NCI-H524 treated with DMSO at 0.1 percent for 48 hours (cell line): ENCODE data around the gene MRPS10.
"Not testable (repeated sequence)": the region's sequence is repeated elsewhere in the genome, so short reads cannot be mapped to it uniquely, and the experiment has no call there.

ENCODE experiments used
- DNase-seq: peaks from one replicate; lab custom pipeline; 2025; lab: John Stamatoyannopoulos, UW

MRPS10 gene

DNA sequence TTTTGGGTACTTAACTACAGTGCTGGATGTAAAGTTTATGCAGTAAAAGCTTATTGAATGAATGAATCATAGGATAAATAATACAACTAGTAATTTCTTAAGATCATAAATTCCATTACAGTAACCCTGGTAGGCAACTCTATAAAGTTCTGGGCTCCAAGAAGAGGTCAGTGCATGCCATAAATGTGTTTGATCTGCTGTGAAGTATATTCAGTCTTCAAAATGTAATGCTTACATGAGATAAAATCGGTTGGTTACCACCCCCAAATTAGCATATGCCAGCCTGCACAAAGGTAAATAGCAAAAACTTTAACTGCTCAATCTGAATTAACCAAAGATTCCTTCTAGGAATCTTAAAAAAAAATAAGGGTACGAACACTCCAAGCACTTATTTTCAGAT, 10.1 kb downstream of the MRPS10 start:
- not testable (repeated sequence) for DNase-seq

DNA sequence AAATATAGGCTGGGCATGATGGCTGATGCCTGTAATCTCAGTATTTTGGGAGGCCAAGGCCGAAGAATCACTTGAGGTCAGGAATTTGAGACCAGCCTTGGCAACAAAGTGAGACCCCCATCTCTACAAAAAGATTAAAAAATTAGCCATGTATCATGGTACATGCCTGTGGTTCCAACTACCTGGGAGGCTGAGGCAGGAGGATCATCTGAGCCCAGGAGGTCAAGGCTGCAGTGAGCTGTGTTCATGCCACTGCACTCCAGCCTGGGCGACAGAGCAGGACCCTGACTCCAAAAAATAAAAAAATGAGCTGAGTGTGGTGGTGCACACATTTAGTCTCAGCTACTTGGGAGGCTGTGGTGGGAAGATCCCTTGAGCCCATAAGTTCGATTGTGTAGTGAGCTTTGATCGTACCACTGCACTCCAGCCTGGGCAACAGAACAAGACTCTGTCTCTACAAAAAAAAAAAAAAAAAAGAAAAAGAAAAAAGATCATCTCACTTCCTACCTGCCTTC, 12.8 kb downstream of the MRPS10 start:
- DNase-seq = no peak

GRCh38 chr6:42203183-42203582, 14.5 kb downstream of the MRPS10 start:
- DNase-seq = no peak

GRCh38 chr6:42202131-42202915, 15.3 kb downstream of the MRPS10 start:
- DNase-seq = not testable (repeated sequence)

- DNase-seq = no peak
Observed at GRCh38 chr6:42201382-42201781, 16.3 kb downstream of the MRPS10 start.

DNA sequence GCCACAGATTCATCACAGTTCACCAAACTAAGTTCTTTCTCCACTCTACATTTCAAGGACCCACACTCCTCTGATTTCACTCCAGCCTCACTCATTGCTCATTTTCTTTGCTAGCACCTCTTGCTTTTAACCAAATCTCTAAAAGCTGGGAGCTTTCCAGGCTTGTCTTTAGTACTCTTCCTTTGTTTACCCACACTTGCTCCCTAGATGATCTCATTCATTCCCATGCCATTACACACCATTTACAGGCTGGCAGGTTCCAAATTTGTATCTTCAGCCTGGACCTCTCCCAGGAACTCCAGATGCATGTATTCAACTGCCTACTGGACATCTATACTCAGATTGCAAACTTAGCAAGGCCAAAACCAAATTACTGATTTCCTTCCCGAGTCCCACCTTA, 17.6 kb downstream of the MRPS10 start:
- no peak for DNase-seq

GRCh38 chr6:42199106-42199981, 18.3 kb downstream of the MRPS10 start:
- DNase-seq = no peak

DNA sequence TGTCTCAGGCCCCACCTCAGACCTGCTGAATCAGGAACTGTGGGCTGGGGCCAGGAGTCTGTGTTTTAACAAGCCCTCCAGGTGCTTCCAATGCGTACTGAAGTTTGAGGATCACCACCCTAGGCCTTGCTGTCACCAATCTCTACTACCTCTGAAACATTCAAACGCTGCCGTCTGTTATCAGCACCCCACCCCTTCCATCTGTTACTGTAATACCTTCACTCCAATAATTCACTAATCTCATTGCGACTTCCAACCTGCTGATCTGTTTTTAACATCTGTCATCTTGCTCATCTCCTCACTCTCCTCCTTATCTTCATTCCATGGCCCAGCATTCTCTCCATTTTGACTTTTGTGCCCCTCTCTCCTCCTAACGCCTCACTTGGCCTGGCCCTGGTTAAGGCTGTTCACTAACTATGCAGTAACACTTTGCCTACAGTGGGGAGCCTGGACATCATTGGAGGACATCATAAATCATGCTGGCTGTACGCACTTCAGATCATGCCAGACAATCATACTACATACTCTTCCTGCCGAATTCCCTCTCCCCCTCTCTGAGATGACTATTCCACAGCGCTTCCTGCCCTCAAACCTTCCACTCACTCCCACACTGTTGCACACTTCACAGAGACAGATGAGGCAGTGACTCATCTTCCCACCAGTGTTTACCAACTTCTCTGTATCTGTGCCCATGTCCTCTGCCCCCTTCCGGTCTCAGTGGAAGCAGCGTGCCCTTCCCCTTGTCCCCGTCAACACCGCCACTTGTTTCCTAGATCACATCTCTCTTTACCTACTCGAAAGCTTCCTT, 19.9 kb downstream of the MRPS10 start:
- DNase-seq = peak; percentile 62

GRCh38 chr6:42195415-42195814, 22.2 kb downstream of the MRPS10 start:
- DNase-seq = no peak

DNA sequence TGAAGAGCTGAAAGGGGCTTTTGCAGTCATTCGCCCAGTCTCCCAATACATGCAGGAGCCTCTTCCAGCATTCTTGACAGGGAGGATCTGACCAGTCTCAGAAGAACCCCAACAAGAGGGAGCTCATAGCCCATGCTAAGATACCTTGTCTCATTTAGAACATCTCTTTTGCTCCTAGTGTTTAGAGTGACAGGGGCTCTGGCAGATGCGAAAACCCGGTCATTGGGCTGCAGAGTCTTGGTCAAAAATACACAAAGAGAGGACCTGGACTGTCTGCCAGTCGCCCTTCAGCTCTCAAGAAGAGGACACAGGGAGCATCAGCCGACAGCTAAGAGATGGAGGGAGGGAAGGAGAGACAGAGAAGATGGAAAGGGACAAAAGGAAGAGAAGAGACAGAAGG, 23.6 kb downstream of the MRPS10 start:
- no peak for DNase-seq

GRCh38 chr6:42193491-42193894, 24.2 kb downstream of the MRPS10 start:
- DNase-seq = no peak

- DNase-seq = not testable (repeated sequence)
Observed at GRCh38 chr6:42192385-42192784, 25.3 kb downstream of the MRPS10 start.

- DNase-seq = no peak
Observed at GRCh38 chr6:42190554-42191183, 27.0 kb downstream of the MRPS10 start.

DNA sequence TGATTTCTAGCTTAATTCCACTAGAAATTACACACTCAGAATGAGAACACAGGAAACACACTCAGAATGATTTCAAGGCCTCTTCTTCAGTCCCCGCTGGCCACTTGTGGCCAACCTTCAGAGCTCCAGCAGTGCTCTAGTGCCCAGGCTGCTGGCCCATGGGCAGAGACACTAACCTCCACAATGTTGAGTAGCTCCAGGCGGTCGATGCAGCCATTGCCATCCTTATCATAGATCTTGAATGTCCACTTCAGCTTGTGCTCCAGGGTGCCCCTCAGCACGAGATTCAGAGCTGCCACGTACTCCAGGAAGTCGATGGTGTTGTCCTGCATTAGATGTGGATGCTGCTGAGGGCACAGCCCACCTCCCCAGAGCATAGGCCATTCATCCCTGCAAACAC, 29.3 kb downstream of the MRPS10 start:
- no peak for DNase-seq

- no peak for DNase-seq
Observed at GRCh38 chr6:42185597-42185996, 32.1 kb downstream of the MRPS10 start.

DNA sequence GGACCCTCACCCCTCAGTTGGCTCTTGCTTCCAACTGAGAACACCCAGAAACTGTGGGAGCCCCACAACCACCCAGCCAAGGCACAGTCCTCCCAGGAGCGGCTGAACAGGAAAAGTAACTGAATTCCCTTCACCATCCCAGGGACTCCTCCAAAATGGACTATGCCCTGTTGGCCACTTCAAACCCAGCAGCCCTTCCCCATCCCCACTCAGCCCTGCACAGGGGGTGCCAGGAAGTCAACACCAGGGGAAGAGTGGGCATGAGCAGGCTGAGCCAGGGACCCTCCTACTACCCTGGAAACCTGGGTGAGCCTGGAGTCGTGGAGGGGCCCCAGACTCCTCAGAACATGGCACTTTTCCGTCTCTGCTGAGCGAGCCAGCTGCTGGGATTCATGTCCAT, 33.2 kb downstream of the MRPS10 start:
- DNase-seq = no peak

- DNase-seq = no peak
Observed at GRCh38 chr6:42182101-42182500, 35.6 kb downstream of the MRPS10 start.

DNA sequence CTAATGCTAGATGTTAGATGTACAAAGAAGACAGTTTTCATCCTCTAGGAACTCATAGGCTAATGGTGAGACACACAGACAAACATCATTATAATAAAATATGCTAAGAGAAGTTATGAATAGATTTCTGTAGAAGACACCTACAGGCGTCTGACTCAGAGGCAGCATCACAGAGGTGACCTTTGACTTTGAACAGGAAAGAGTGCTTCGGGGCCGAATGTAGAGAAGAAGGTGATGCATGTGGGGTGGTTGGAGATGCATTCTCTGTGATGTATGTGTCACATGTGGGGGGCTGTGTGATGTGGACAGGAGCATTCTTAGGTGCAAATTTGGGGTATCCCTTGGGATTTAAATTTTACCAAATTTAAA, 37.7 kb downstream of the MRPS10 start:
- DNase-seq = no peak

DNA sequence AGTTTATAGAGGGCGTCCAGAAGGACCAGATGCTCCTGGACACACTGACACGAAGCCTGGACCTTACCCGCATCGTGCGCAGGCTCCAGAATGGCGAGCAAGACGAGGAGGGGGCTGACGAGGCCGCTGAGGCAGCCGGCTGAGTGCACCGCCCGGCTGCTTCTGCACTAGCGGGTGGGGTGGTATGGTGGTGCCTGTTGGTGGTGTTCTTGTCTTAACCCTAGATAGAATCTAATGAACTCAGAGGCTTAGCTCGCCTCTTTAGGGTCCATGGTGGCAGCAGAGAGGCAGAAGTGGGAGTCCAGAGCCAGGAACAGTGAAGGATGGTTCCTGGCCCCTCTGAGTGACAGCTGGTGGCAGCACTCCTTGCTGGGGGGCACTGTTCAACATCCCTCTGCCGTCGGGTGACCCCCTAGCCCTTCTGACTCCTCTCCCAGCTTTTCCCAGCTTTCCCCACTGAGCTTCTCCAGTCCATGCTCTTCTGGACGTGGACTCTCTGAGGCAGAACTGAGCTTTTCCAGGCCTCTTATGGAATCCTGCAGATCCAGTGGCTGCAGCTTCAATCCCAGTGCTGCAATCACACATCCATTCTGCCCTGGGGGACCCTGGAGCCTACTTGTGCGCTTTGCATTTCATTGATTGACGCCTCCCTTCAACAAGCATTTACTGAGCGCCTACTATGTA, 38.3 kb downstream of the MRPS10 start:
- DNase-seq = no peak

DNA sequence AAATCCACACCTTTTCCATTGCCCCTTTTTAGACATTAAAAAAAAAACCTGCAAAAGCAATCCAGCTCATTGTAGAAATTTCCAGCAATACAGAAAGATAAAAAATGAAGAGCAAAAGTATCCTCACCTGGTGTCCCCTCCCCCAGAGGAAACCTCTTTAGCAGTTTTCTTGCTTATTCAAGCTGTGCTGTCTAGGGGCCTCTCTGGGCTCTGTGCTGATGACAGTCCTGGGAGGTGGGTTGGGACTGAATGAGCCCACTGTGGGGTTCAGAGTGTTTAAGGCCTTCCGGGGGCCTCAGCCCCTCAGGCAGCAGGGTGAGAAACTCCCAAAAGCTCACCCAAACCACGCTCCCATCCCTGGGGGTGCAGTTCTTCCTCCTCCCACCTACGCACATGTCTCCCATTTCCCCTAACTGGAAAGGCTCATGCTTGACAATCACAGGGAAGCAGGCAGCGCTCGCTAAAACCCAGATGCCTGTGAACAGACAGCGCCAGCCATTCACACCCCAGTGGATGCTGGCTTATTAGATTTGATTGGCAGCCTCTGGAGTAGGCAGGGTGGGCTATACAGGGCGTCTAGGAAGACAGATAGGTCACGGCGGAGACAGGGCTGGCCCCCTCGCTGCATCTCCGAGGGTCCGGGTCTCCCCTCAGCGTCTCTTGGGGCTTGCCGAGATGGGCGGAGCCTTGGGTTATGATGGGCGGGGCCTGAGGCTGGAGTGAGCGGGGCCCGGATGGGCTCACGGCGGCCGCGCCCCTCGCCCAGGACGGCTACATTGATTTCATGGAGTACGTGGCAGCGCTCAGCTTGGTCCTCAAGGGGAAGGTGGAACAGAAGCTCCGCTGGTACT, 39.9 kb downstream of the MRPS10 start:
- DNase-seq = no peak
